ENCODE measurements around the gene ABL2.

DNA sequence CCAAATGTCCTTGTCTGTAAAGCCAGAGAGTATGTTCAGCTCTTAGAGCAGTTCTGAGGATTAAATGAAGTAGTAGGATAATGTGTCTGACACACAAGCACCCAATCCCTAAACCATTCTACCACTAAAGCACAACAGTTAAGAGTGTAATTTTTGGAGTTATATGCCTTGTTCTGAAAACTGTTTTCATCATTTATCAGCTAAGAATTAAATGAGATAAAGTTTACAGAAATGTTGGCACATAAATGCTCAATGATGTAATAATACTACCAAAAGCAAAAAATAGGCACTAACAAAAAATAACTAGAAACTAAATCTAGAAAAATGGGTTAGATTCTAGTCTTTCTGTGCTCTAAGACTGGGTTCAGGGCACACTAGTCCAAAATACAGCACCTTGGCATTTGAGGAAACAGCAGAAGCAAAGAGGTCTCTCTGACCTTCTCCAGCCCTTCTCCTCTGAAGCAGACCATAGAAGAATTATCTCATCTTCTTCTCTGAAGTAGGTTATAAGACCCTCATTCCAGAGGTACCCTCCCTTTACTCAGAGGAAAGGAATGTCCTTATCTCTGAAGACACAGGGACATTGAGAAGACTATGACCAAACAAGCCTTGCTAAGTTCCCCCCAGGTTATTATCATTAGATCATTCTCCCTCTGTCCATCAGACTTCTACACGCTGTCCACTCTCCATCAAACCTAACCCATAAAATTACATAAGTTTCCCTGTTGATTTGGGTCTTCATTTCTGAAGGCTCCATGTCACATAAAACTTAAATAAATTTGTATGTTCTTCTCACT is 20.6 kb downstream of the ABL2 start:
- TF ChIP-seq, protein P1, sequence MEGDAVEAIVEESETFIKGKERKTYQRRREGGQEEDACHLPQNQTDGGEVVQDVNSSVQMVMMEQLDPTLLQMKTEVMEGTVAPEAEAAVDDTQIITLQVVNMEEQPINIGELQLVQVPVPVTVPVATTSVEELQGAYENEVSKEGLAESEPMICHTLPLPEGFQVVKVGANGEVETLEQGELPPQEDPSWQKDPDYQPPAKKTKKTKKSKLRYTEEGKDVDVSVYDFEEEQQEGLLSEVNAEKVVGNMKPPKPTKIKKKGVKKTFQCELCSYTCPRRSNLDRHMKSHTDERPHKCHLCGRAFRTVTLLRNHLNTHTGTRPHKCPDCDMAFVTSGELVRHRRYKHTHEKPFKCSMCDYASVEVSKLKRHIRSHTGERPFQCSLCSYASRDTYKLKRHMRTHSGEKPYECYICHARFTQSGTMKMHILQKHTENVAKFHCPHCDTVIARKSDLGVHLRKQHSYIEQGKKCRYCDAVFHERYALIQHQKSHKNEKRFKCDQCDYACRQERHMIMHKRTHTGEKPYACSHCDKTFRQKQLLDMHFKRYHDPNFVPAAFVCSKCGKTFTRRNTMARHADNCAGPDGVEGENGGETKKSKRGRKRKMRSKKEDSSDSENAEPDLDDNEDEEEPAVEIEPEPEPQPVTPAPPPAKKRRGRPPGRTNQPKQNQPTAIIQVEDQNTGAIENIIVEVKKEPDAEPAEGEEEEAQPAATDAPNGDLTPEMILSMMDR (conservative IDR thresholded peaks at IDR 0.05 in 1 of 2, IDR thresholded peaks at IDR 0.05 in 1 of 2; ENCODE audit: extremely low read depth in 1 of 2, insufficient read depth in 1 of 2, low read depth in 1 of 2, low read length in 2 of 2) = no peak
- TF ChIP-seq EZH2 (IDR thresholded peaks at IDR 0.05; ENCODE audit: borderline replicate concordance, low read length) = no peak

All from mammary epithelial cell (primary cell).